ENCODE measurements around the gene ZDHHC14.
"Not testable (repeated sequence)": the region's sequence is repeated elsewhere in the genome, so short reads cannot be mapped to it uniquely, and the experiment has no call there.

ZDHHC14 gene

DNA sequence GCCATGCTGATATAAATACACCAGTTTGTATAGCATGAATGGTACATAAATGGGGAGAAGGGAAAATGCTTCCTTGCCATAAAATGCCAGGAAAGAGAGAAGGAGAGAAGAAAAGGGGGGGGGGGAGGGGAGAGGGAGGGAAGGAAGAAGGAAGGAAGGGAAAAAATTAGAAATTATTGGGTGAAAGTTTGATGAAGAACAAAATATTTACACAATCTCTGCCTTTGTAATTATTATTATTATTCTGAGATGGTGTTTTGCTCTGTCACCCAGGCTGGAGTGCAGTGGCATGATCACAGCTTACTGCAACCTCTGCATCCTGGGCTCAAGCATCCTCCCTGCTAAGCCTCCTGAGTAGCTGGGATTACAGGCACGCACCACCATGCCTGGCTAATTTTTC is 10.2 kb upstream of the ZDHHC14 start:
- TF ChIP-seq GATA1 (IDR thresholded peaks at IDR 0.05; ENCODE audit: low read depth, low read length) = no peak
- no peak for TF ChIP-seq POLR2A (IDR thresholded peaks at IDR 0.05; ENCODE audit: low read length)

DNA sequence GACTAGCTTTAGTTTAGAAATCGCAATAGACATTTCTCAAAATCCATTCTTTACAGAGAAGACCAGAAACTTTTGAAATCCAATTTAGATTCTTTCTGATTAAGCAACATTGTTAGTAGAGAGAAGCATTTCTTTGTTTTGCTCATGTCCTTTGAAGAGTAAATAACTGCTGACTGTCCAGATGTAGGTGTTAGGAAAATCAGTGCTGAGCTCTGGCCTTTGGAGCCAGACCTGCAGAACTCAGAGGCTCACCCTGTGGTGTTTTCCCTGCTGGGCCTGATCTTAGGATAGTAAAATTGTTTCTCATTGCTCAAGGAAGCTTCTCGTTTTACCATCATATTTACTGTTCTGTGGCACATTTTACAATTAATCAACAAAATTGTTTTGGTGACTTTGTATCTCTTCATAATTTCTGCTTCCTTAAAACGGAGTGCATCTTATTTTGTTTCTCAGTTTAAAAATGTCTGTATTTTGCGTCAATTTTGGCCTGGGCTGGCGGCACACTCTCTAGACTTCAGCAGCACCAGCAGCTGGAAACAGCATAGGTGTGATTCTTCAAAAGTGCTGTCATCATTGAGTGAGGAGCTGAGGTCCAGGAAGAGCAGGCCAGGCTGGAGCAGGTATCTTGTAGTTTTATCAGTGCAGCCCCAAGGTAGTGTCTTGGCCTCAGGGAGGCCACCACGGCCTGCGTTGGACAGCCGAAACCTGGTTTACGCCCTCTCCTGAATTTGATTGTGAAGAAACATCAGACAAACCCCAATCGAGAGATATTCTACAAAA is 8.3 kb upstream of the ZDHHC14 start:
- TF ChIP-seq POLR2A (IDR thresholded peaks at IDR 0.05; ENCODE audit: low read length) = no peak
- TF ChIP-seq GATA1 (IDR thresholded peaks at IDR 0.05; ENCODE audit: low read depth, low read length) = no peak
- no peak for DNase-seq

More for the DNA sequence above, 10.2 kb upstream of the ZDHHC14 start:
- DNase-seq = no peak

DNA sequence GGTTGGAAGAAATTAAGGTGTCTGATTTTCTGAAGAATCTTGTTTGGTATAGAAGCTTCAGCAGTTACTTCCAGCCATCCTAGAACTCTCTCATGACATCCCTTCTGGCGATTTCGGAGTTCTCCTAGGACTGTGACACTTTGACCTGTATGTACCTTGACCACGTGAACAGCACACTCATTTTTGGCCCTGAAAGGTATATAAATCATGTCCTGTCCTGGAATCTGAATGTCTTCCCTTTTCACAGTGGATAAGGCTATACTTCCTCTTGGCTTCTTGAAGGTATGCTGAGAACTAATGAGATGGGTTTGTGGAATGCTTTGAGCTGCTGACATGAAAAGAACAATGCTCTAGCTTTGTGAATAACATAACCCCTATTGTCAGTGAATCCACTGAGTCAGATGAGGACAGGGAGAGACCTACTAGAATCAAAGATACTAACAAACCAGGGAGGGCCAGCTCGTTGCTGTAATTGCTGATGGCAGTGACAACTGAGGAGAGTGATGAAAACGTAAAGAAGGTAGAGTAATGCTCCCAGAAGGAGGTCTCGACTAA is 6.0 kb upstream of the ZDHHC14 start:
- TF ChIP-seq GATA1 (IDR thresholded peaks at IDR 0.05; ENCODE audit: low read depth, low read length) (no peak), POLR2A (IDR thresholded peaks at IDR 0.05; ENCODE audit: low read length) (no peak)
- DNase-seq = no peak

DNA sequence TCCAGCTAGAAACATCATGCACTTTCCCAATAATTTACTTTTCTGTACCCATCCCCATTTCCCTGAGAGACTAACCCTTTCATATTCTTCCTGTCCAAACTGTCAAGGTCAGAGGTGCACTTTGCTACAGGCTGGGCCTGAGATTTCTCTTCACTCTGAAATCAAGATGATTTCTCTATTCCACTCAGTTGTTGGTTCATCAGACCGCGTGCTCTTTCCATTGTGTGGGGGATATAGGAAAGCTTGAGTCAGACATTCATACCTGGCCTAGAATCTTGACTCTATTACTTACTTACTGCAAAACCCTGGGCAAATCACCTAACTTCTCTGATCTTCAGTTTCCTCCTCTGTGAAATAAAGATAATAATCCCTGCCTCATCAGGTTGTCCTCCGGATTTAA is 4.7 kb upstream of the ZDHHC14 start:
- DNase-seq = no peak
- TF ChIP-seq POLR2A (IDR thresholded peaks at IDR 0.05; ENCODE audit: low read length) = no peak
- no peak for TF ChIP-seq GATA1 (IDR thresholded peaks at IDR 0.05; ENCODE audit: low read depth, low read length)

DNA sequence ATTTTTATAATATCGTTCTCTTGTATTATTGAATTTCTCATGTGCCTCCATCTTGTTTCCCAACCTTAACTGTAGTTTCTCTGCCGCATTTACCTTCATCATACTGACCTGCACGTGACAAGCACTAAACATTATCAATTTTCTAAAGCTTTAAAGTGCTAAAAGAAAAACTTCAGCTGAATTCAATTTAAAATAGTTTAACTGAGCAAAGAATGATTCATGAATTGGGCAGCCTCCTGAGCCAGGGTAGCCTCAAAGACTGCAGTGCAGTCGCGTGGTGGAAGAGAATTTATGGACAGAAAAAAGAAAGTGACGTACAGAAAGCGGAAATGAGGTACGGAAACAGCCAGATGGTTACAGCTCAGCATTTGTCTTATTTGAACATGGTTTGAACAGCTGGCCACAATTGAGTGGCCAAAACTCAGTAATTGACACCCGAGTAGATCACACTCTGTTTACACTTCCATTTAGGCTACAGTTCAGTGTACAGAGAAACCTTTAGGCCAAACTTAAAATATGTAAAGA is 4.2 kb upstream of the ZDHHC14 start:
- no peak for DNase-seq
- TF ChIP-seq POLR2A (IDR thresholded peaks at IDR 0.05; ENCODE audit: low read length) (no peak), GATA1 (IDR thresholded peaks at IDR 0.05; ENCODE audit: low read depth, low read length) (no peak)

DNA sequence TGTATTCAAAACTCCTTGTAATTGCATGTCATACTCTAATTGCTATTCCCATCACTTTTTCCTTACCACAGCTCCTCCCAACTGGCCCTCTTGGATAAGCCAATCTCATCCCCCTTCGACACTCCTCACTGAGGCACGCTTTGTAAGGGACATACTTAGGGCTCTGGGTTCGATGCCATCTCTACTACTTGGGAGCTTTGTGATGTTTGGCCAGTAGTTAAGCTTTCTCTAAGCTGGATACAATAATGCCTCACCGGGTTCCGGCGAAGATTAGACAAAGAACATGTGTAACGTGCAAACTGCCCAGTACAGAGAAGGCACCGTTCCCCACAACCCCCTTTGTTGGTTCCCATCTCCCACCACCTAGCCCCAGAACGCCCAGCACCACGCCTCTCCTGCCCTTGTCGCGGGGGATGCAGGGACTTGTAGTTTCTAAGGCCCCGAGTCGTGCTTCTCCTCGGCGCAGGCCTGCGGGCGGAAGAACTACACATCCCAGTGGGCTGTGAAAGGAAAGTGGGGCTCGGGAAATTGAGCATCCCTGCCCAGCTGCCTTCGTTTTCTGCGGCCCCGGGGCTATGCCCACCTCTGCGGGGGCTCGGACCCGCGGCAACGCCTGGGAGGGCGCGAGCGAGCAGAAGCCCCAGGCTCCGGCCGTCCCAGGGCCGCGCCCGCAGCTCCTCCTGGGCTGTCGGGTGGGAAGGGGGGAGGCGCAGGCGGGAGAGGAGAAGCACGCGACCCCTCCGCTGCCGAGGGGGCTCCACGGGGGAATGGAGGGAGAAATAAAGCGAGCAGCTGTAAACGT is 1.1 kb upstream of the ZDHHC14 start:
- DNase-seq = peak; percentile 90 to 93
- TF ChIP-seq POLR2A (IDR thresholded peaks at IDR 0.05; ENCODE audit: low read length) (no peak), GATA1 (IDR thresholded peaks at IDR 0.05; ENCODE audit: low read depth, low read length) (no peak)

DNA sequence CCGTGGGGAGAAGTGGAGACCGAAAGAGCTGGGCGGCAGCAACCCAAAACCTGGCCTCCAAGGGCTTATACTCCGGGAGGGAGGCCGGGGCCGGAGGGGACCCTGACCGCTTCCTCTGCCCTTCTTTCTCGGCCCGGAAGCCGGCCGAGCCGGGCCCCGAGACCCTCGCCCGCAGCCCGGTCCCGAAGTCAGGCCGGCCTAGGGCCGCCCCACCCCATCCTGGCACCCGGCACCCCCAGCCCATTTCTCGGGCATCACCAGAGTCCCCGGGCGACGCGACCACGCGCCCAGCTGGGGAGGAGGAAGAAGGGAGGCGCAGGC is 572 bp upstream of the ZDHHC14 start:
- DNase-seq = no peak
- no peak for TF ChIP-seq GATA1 (IDR thresholded peaks at IDR 0.05; ENCODE audit: low read depth, low read length)
- no peak for TF ChIP-seq POLR2A (IDR thresholded peaks at IDR 0.05; ENCODE audit: low read length)

DNA sequence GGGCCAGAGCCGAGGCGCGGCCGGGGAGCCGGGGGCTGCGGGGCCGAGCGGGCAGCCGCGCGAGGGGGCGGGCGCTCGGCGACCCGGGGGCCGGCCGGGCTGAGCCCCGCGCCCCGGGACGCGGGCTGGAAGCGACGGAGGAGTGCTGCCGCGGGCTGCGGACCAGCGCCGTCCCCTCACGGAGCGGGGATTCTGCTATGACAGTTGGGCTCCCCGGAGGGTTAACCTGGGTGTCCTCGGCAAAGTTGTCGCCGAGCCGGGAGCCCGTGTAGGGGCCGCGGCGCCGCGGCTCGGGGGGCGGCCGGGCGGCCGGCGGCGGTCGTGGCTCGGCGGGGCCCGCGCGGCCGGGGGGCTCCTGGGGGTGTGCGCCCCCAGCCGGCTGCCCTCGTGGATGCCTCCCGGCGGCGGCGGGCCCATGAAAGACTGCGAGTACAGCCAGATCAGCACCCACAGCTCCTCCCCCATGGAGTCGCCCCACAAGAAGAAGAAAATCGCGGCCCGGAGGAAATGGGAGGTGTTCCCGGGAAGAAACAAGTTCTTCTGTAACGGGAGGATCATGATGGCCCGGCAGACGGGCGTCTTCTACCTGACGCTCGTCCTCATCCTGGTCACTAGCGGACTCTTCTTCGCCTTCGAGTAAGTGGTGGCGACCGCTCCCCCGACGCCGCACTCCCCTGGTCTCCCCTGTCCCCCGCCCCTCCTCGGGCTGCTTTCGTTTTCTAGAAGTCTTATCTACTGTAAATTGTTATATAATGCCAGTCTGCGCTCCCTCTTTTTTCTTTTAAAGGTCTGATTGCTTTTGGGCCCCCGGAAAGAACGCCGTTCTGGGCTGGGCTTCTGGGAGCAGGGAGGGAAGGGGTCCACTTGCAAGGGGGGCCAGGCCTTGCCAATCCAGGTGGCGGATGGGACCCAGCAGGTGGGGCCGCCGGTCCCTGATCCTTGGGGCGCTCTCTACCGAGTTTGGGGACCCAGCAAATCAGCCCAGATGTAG is 936 bp downstream of the ZDHHC14 start:
- peak; percentile 80 to 87 for DNase-seq

DNA sequence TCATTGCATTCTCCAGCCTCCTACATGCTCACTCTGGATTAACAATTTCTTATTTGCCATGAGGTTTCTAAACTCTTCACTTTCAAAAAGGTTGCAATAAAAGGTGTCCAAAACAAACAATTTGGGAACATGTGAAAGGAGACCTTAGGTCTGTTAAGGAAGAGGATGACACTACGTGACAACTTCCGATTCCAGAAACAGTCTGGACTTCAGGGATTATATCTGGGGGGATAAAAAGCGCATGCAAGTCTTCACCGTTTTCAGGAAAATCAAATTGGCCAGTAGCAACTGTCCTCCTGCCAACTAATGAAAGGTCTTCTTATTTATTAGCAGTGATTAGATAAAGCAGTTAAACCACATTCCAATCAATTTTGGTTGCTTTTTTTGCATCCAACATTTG is 1.8 kb downstream of the ZDHHC14 start:
- no peak for DNase-seq
- TF ChIP-seq GATA1 (IDR thresholded peaks at IDR 0.05; ENCODE audit: low read depth, low read length) (no peak), POLR2A (IDR thresholded peaks at IDR 0.05; ENCODE audit: low read length) (no peak)

More for the DNA sequence above, 936 bp downstream of the ZDHHC14 start:
- TF ChIP-seq POLR2A (IDR thresholded peaks at IDR 0.05; ENCODE audit: low read length) = no peak
- TF ChIP-seq GATA1 (IDR thresholded peaks at IDR 0.05; ENCODE audit: low read depth, low read length) = no peak

DNA sequence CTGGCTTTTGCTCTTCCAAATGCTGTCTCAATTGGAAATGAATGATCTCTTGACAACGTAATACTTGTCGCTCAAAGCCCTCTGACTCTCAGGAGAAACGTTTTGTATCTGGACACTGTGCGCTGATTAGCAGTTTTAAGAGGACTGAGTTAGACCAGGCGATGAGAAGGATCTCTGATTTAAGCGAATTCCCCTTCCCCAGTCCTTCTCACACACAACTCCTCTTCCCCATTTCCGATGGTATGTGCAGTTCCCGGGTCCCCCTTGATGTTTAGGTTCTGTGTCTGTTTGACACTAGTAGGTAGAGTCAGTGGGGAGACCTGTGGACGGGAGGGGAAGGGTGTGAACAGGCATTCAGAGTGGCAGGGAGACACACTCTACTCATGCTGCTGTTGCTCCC is 2.5 kb downstream of the ZDHHC14 start:
- TF ChIP-seq GATA1 (IDR thresholded peaks at IDR 0.05; ENCODE audit: low read depth, low read length) (no peak), POLR2A (IDR thresholded peaks at IDR 0.05; ENCODE audit: low read length) (no peak)
- DNase-seq = peak; percentile 43 to 52

DNA sequence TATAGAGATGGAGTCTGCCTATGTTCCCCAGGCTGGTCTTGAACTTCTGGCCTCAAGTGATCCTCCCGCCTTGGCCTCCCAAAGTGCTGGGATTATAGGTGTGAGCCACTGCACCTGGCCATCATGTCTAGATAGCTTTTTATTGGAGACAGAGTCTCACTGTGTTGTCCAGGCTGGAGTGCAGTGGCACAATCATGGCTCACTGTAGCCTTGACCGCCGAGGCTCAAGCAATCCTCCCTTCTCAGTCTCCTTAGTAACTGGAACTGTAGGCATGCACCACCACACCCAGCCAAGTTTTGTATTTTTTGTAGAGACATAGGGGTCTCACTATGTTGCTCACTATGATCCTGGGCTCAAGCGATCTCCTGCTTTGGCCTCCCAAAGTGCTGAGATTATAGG is 4.0 kb downstream of the ZDHHC14 start:
- DNase-seq = not testable (repeated sequence)

DNA sequence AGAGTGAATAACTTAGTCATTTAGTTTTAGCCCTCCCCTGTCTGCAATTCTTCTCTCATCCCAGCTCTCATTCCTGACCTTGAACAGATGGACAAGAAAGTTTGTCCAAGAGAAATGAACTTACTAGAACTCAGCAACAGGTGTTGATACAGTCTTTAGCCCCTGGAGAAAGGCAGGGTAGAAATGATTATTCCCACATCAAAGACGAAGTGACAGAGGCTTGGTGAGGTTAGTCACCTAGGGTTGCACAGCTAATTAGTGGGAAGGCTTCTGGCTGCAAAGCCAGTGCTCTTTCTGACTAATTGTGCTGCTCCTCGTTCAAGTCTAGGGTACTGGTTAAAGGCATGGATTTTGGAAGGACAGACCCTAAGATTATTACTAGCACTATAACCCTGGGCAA is 4.5 kb downstream of the ZDHHC14 start:
- DNase-seq = peak in 1 of 2 experiments; percentile 18
- peak; percentile 14 for TF ChIP-seq POLR2A (IDR thresholded peaks at IDR 0.05; ENCODE audit: low read length)
- TF ChIP-seq GATA1 (IDR thresholded peaks at IDR 0.05; ENCODE audit: low read depth, low read length) = no peak

DNA sequence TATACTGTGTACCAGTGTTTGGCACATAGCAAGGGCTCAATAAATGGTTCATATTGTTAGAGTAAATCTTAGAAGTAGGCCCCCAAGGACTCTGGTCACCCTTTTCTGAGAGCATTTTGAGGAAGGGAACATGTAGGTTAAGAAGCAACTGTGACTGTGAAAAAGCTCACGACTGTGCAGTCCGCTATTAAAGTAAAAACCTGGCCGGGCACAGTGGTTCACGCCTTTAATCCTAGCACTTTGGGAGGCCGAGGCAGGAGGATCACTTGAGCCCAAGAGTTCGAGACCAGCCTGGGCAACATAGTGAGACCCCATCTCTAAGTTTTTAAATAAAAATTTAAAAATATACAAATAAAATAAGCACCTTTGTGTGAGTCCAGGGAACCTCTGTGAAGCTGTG is 5.0 kb downstream of the ZDHHC14 start:
- TF ChIP-seq POLR2A (IDR thresholded peaks at IDR 0.05; ENCODE audit: low read length) (no peak), GATA1 (IDR thresholded peaks at IDR 0.05; ENCODE audit: low read depth, low read length) (no peak)

More for the DNA sequence above, 5.0 kb downstream of the ZDHHC14 start:
- no peak for DNase-seq
